Renal cortex interstitium (tissue), 11 donors: Measurements from ENCODE around the gene APBA1. TPM values are rescaled to one million over a fixed set of nuclear protein-coding genes. Genes with fewer than 3 reads are reported as not detected.

Experiments used
- DNase-seq, 11 donors: peaks; one replicate each; pipeline ENCODE4 v3.0.0-alpha.2; 2013; ENCODE audit warnings: low read depth in 9 of 11, low spot score in 4 of 11; ENCODE audit errors: extremely low read depth in 1 of 11
- polyA plus RNA-seq, 3 donors: library from polyadenylated mRNA; unstranded; fragments of 120-200 nt; gene quantifications; one replicate each; pipeline ENCODE4 v1.2.1, GENCODE V29; 2013; ENCODE audit not compliant: insufficient read length in 3 of 3

APBA1 gene
- polyA plus RNA-seq, 3 donors = 13.3 to 18.1 (median 16.2) TPM

DNA sequence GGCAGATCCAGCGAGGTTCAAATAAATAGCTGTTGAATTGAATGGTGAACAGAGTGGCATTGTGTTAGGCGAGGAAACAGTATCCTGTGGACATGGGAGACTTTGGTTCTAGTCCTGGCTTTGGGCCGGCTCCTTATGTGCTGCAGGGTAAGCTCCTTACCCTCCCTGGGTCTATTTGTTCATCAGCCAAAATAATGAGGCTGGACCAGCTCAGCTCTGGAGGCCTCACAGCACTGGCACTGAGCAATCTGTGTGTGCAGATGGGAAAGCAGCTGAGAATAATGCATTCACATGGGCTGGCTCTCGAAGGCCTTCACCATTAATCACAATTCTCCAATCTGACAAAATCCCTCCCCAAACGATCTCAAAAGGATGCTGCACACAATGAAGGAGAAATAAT is 81.9 kb downstream of the APBA1 start:
- DNase-seq = no peak

DNA sequence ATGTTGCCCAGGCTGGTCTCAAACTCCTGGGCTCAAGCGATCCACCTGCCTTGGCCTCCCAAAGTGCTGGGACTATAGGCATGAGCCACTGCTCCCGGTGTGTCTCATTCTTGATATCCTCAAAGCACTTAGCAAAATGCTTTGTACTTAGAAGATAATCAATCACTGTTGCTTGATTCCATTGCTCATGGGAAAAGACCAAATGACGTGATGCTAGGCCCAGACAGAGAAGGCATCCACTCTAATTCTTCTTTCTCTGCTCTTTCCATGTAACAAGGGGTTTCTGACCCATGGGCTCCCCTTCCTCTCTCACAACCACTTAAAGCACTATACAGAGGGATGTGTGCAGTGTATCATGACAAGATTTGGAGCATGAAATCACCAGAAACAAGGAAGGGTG is 83.0 kb downstream of the APBA1 start:
- no peak for DNase-seq

DNA sequence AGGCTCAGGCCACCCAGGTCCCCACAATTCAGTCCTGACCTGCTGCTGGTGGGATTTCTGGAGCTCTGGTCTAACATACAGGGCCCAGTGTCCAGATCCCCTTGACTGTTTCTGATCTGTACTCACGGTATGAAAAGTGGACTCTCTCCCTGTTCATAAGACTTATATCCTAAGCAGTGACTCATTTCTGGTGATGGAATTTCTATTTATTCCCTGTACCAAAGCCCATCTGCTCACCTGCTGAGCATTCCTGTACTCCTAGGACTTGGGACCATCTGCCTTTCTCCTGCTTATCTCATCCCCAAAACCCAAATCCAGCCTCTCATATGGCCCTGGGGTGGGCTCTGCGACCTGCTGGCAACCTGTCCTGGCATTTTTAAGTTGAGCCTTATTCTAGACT is 86.6 kb downstream of the APBA1 start:
- no peak for DNase-seq

- no peak for DNase-seq
These were observed 87.4 kb downstream of the APBA1 start for GRCh38 chr9:69584759-69585158.

DNA sequence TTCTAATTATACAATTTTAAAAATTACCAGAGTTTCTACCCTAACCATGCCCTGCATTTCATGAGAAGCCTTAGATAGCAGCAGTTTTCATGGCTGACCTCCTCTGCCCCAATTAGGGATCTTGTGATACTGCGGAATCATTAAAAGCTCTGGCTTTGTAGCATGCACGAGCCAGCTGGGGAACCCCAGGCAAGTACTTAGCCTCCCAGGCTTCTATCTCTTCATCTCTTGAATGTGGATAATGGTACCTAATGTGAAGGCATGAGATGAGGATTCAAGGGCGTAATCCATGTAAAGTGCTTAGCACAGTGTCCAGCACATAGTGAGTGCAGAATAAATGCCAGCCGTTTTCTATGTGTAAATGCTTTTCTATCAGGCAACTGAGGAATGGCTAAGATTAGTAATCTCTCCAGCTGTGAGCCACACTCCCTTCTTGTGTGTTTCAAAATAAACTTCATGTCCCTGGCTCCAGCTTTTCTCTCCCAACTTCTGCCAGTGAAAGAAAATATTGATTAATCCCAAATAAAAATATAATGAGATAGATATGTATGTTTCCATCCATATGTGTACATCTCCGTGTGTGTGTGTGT is 88.4 kb downstream of the APBA1 start:
- no peak for DNase-seq

DNA sequence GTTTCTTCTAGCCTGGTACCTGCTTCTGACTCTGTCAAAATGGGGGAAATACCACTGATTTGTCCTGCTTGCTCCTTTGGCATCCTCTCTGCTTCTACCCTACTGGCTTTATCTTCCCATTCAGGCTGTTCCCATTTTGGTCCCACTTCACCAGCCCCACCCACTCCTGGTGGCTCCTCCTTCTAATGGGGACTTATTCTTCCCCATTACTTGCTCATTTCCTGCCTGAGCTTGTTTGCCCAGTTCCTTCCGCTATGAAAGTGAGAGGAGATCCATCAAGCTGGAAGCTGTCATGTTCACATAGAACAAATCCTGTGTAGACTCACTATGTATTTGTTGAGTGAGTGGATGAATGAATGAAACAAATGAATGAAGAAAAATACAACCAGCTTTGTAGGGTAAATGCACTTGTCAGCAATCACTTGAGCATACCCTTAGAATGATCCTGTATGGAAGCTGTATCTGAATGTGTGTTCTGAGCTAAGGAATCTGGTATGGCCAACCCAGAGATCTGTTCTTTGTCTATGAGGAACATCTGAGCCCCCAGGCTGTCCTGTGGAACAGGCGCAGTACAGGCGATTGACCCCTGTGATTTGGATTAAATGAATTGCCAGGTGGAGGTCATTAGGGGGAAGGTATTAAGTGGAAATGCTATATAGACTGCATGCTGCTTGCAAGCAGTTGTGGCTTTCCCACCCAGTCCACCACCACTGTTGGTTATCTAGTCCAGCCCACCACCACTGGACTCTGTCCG is 89.5 kb downstream of the APBA1 start:
- no peak for DNase-seq

- no peak for DNase-seq
These were observed 90.2 kb downstream of the APBA1 start for GRCh38 chr9:69582018-69582417.

GRCh38 chr9:69580582-69581214 is 91.5 kb downstream of the APBA1 start:
- no peak for DNase-seq

GRCh38 chr9:69579760-69580581 is 92.2 kb downstream of the APBA1 start:
- no peak for DNase-seq

DNA sequence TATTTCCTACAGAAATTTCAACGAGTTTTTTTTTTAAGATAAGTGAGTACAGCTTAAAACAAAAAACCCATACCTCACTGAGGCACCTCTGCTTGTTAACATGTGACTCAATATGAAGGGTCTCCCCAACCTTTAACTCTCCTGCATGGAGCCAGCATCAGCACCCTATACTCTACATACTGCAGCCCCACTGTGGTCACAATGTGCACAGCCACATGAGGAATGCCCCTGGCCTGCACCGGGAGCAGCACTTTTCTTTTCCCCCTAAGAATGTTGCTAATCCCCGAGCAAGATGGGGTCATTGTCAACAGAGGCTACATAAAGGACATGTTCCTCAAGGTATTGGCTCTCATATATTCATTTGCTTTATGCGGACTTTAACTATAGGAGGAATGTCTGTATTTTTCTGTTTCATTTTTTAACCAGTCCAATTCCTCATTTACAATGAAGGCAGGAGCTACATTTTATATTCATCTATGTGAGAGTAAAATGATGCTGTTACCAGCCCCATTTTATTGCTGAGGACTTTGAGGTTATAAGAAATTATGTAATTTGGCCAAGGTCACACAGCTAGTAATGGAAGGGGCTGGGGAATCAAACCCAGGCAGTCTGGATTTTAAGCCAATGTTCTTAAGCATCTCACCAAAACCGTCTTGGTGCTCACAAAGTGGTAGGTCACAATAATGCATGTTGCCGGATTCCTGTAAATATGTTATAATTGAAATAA is 93.0 kb downstream of the APBA1 start:
- no peak for DNase-seq

- no peak for DNase-seq
These were observed 94.1 kb downstream of the APBA1 start for GRCh38 chr9:69578026-69578425.

DNA sequence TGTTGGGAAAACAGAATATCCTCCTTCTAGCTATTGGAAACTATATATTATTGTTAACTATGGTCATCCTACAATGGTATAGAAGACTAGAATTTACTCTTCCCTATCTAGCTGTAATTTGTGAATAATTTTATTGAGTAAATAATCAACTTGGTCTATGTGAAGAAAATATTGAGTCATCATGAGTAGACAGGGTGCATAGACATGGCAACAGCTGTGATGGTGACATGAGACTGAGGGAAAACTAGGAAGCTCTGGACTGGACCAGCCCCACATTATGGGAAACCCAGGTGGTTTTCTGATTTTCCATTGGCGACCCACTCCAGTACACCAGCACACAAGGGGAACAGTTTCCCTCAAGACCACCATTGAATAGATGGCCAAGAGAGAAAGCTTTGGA is 95.0 kb downstream of the APBA1 start:
- DNase-seq = no peak

- DNase-seq = no peak
These were observed 98.1 kb downstream of the APBA1 start for GRCh38 chr9:69574057-69574456.

- peak in 6 of 11 donors; percentile 12 to 46 (median 22) for DNase-seq
These were observed 98.5 kb downstream of the APBA1 start for GRCh38 chr9:69573651-69574050.

DNA sequence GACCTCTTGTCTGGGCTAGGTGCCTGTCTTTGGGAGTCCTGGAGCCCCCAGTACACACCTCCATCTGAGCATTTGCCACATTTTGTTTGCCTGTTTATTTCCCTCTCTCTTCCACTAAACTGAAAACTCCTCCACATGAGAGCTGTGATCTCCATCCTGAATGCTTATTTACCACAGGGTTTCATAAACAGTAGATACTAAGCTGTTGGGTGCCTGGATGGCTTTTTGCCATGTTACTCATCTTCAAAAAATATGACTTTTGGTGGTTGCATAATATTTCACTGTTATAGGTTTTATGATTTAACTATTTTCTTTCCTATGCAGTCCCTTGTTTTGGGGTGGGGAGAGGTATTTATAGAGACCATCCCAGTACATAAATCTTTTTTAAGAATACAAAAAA is 99.6 kb downstream of the APBA1 start:
- DNase-seq = no peak

GRCh38 chr9:69571032-69571431 is 101.1 kb downstream of the APBA1 start:
- DNase-seq = no peak

GRCh38 chr9:69569738-69570451 is 102.3 kb downstream of the APBA1 start:
- no peak for DNase-seq

DNA sequence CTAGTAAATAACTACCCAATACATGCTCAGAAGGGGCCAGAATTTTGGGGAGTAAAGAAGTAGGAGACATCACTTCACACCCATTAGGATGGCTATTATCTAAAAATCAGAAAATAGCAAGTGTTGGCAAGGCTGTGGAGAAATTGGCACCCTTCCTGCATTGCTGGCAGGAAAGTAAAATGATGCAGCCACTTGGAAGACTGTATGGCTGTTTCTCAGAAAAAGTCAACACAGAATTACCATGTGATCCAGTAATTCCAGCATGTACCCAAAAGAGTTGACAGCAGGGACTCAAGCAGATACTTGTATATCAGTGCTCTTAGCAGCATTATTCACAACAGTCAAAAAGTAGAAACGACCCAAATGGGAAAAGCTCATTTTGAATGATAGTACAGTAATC is 107.6 kb downstream of the APBA1 start:
- no peak for DNase-seq
